Muscle layer of colon (tissue), 2 donors: ENCODE results near the gene JAG1.
"Not testable (repeated sequence)": the region's sequence is repeated elsewhere in the genome, so short reads cannot be mapped to it uniquely, and the experiment has no call there.

Experiments used
- H3K27ac ChIP-seq: one replicate; pipeline ENCODE4 v1.7.0; 2013; ENCODE audit warnings: low read depth, mild to moderate bottlenecking, low read length, moderate library complexity
- H3K27me3 ChIP-seq, 2 donors: one replicate each; pipeline ENCODE4 v1.7.0; 2013; ENCODE audit warnings: low read length in 2 of 2, mild to moderate bottlenecking in 2 of 2; ENCODE audit not compliant: insufficient read depth in 2 of 2, control insufficient read depth in 1 of 2
- H3K36me3 ChIP-seq: one replicate; pipeline ENCODE4 v1.7.0; 2013; ENCODE audit warnings: mild to moderate bottlenecking, low read length; ENCODE audit not compliant: insufficient read depth
- H3K4me1 ChIP-seq: one replicate; pipeline ENCODE4 v1.7.0; 2013; ENCODE audit warnings: mild to moderate bottlenecking, low read length; ENCODE audit not compliant: insufficient read depth
- H3K4me3 ChIP-seq, 2 donors: one replicate each; pipeline ENCODE4 v1.7.0; 2013; ENCODE audit warnings: low read length in 2 of 2, low read depth in 1 of 2, mild to moderate bottlenecking in 1 of 2, moderate library complexity in 1 of 2
- H3K9ac ChIP-seq: one replicate; pipeline ENCODE4 v1.7.0; 2013; ENCODE audit warnings: low read length
- H3K9me3 ChIP-seq: one replicate; pipeline ENCODE4 v1.7.0; 2013; ENCODE audit warnings: mild to moderate bottlenecking, low read length
- donor health status: abdominal sarcoma.
- donor health status: Adenocarcinoma of cecum.

JAG1 gene

GRCh38 chr20:10603378-10603777 lies 70.4 kb downstream of the JAG1 start:
- H3K4me1 ChIP-seq, result peaks cover 7% of the 10 kb centered on the region
- H3K27me3 ChIP-seq, result no peaks in the 10 kb centered on the region
- no peaks in the 10 kb centered on the region for H3K36me3 ChIP-seq
- H3K9me3 ChIP-seq, result no peaks in the 10 kb centered on the region
- H3K9ac ChIP-seq, result no peak overlapping the region
- H3K27ac ChIP-seq, result no peak overlapping the region
- no peak overlapping the region for H3K4me3 ChIP-seq

GRCh38 chr20:10602221-10602871 lies 71.5 kb downstream of the JAG1 start:
- H3K27me3 ChIP-seq, result no peaks in the 10 kb centered on the region
- peaks cover 7% of the 10 kb centered on the region for H3K4me1 ChIP-seq
- H3K36me3 ChIP-seq, result no peaks in the 10 kb centered on the region
- no peaks in the 10 kb centered on the region for H3K9me3 ChIP-seq
- H3K4me3 ChIP-seq, result no peak overlapping the region
- H3K27ac ChIP-seq, result no peak overlapping the region
- no peak overlapping the region for H3K9ac ChIP-seq

- H3K4me3 ChIP-seq, result no peak overlapping the region
- no peak overlapping the region for H3K27ac ChIP-seq
Observed at GRCh38 chr20:10597637-10598036, 76.2 kb downstream of the JAG1 start.

GRCh38 chr20:10596710-10597121 lies 77.1 kb downstream of the JAG1 start:
- Histone ChIP-seq H3K4me3 (no peak overlapping the region), H3K27ac (no peak overlapping the region)

More at GRCh38 chr20:10597637-10598036, 76.2 kb downstream of the JAG1 start:
- Histone ChIP-seq H3K9ac (no peak overlapping the region), H3K4me1 (peaks cover 17% of the 10 kb centered on the region), H3K27me3 (no peaks in the 10 kb centered on the region), H3K36me3 (no peaks in the 10 kb centered on the region), H3K9me3 (no peaks in the 10 kb centered on the region)

GRCh38 chr20:10595985-10596384 lies 77.8 kb downstream of the JAG1 start:
- H3K27ac ChIP-seq, result peak overlapping the region; percentile 25
- peaks cover 29% of the 10 kb centered on the region for H3K4me1 ChIP-seq
- no peaks in the 10 kb centered on the region for H3K36me3 ChIP-seq
- no peaks in the 10 kb centered on the region for H3K27me3 ChIP-seq
- H3K9me3 ChIP-seq, result no peaks in the 10 kb centered on the region
- H3K9ac ChIP-seq, result no peak overlapping the region
- no peak overlapping the region for H3K4me3 ChIP-seq

More at GRCh38 chr20:10596710-10597121, 77.1 kb downstream of the JAG1 start:
- Histone ChIP-seq H3K36me3 (no peaks in the 10 kb centered on the region), H3K4me1 (peaks cover 22% of the 10 kb centered on the region), H3K27me3 (no peaks in the 10 kb centered on the region), H3K9ac (no peak overlapping the region), H3K9me3 (no peaks in the 10 kb centered on the region)

GRCh38 chr20:10595266-10595665 lies 78.5 kb downstream of the JAG1 start:
- H3K4me3 ChIP-seq, result no peak overlapping the region
- H3K27me3 ChIP-seq, result no peaks in the 10 kb centered on the region
- H3K4me1 ChIP-seq, result peaks cover 29% of the 10 kb centered on the region
- H3K9me3 ChIP-seq, result no peaks in the 10 kb centered on the region
- no peak overlapping the region for H3K9ac ChIP-seq
- H3K27ac ChIP-seq, result peak overlapping the region; percentile 25
- H3K36me3 ChIP-seq, result no peaks in the 10 kb centered on the region

- no peaks in the 10 kb centered on the region for H3K9me3 ChIP-seq
- H3K36me3 ChIP-seq, result no peaks in the 10 kb centered on the region
- H3K4me1 ChIP-seq, result peaks cover 29% of the 10 kb centered on the region
- H3K4me3 ChIP-seq, result no peak overlapping the region
- no peak overlapping the region for H3K27ac ChIP-seq
- H3K9ac ChIP-seq, result no peak overlapping the region
- no peaks in the 10 kb centered on the region for H3K27me3 ChIP-seq
Observed at GRCh38 chr20:10594296-10594868, 79.4 kb downstream of the JAG1 start.

- H3K36me3 ChIP-seq, result no peaks in the 10 kb centered on the region
- peaks cover 29% of the 10 kb centered on the region for H3K4me1 ChIP-seq
- no peak overlapping the region for H3K27ac ChIP-seq
- no peak overlapping the region for H3K4me3 ChIP-seq
- H3K9me3 ChIP-seq, result no peaks in the 10 kb centered on the region
- no peaks in the 10 kb centered on the region for H3K27me3 ChIP-seq
- no peak overlapping the region for H3K9ac ChIP-seq
Observed at GRCh38 chr20:10591946-10592521, 81.8 kb downstream of the JAG1 start.

- no peaks in the 10 kb centered on the region for H3K36me3 ChIP-seq
- no peak overlapping the region for H3K27ac ChIP-seq
- no peaks in the 10 kb centered on the region for H3K27me3 ChIP-seq
- H3K4me1 ChIP-seq, result peaks cover 28% of the 10 kb centered on the region
- no peak overlapping the region for H3K4me3 ChIP-seq
- no peaks in the 10 kb centered on the region for H3K9me3 ChIP-seq
- no peak overlapping the region for H3K9ac ChIP-seq
Observed at GRCh38 chr20:10590950-10591671, 82.7 kb downstream of the JAG1 start.

GRCh38 chr20:10590446-10590845 lies 83.4 kb downstream of the JAG1 start:
- not testable (repeated sequence) for H3K27ac ChIP-seq, H3K36me3 ChIP-seq, H3K9me3 ChIP-seq, H3K9ac ChIP-seq, H3K4me3 ChIP-seq, H3K27me3 ChIP-seq
- H3K4me1 ChIP-seq, result peaks cover 21% of the 10 kb centered on the region
